HUES48 (cell line): ENCODE measurements around the gene KIT.

Experiments used
- H3K27ac ChIP-seq: one replicate; pipeline ENCODE4 v1.7.0; 2013; ENCODE audit warnings: low read depth, low read length, inconsistent platforms
- H3K27me3 ChIP-seq: 2 replicates; pipeline ENCODE4 v1.6.1; 2013; ENCODE audit warnings: mild to moderate bottlenecking, low read length; ENCODE audit not compliant: control insufficient read depth, insufficient read depth
- H3K36me3 ChIP-seq: 2 replicates; pipeline ENCODE4 v1.6.1; 2013; ENCODE audit warnings: low read length; ENCODE audit not compliant: control insufficient read depth, insufficient read depth
- H3K4me1 ChIP-seq: 2 replicates; pipeline ENCODE4 v1.6.1; 2013; ENCODE audit warnings: mild to moderate bottlenecking, low read length; ENCODE audit not compliant: control insufficient read depth, insufficient read depth
- H3K4me3 ChIP-seq: 2 replicates; pipeline ENCODE4 v1.5.1; 2013; ENCODE audit warnings: mild to moderate bottlenecking, low read depth, low read length
- H3K9ac ChIP-seq: 2 replicates; pipeline ENCODE4 v1.6.1; 2013; ENCODE audit warnings: mild to moderate bottlenecking, low read depth, low read length, moderate library complexity
- H3K9me3 ChIP-seq: 2 replicates; pipeline ENCODE4 v1.6.1; 2013; ENCODE audit warnings: low read length; ENCODE audit not compliant: control insufficient read depth, insufficient read depth

The KIT gene

GRCh38 chr4:54781756-54782155, 124.0 kb downstream of the KIT start:
- Histone ChIP-seq H3K9me3 (no peaks in the 10 kb centered on the region), H3K27me3 (no peaks in the 10 kb centered on the region), H3K4me3 (no peak overlapping the region), H3K9ac (no peak overlapping the region), H3K27ac (no peak overlapping the region), H3K36me3 (no peaks in the 10 kb centered on the region), H3K4me1 (no peaks in the 10 kb centered on the region)

- no peak overlapping the region for H3K9ac ChIP-seq
Observed at GRCh38 chr4:54783402-54784110, 125.8 kb downstream of the KIT start.

GRCh38 chr4:54784161-54784671, 126.5 kb downstream of the KIT start:
- no peaks in the 10 kb centered on the region for H3K9me3 ChIP-seq
- no peaks in the 10 kb centered on the region for H3K4me1 ChIP-seq
- no peak overlapping the region for H3K4me3 ChIP-seq

More at GRCh38 chr4:54783402-54784110, 125.8 kb downstream of the KIT start:
- Histone ChIP-seq H3K27me3 (no peaks in the 10 kb centered on the region), H3K4me3 (no peak overlapping the region), H3K4me1 (no peaks in the 10 kb centered on the region), H3K27ac (no peak overlapping the region), H3K36me3 (no peaks in the 10 kb centered on the region), H3K9me3 (no peaks in the 10 kb centered on the region)

More at GRCh38 chr4:54784161-54784671, 126.5 kb downstream of the KIT start:
- Histone ChIP-seq H3K36me3 (no peaks in the 10 kb centered on the region), H3K9ac (no peak overlapping the region), H3K27ac (no peak overlapping the region), H3K27me3 (no peaks in the 10 kb centered on the region)
